Heart left ventricle (tissue), 13 donors: ENCODE results near the gene SLCO6A1.

Experiments
- CTCF ChIP-seq, 12 donors: fragments of 200-600 bp; sonication (generic) in 4 of 12; IDR thresholded peaks; one replicate each; pipeline versions ENCODE4 v1.5.0 to v1.8.0; 2018 to 2022; ENCODE audit warnings: antibody characterized with exemption in 12 of 12, mild to moderate bottlenecking in 5 of 12
- POLR2A ChIP-seq, 2 donors: fragments of 450-650 bp; IDR thresholded peaks; one replicate each; pipeline ENCODE4 v1.6.1; 2017; ENCODE audit warnings: antibody characterized with exemption in 2 of 2, mild to moderate bottlenecking in 2 of 2, moderate library complexity in 2 of 2
- donor health status: ischemic (EF 13 %, LVEDD 7.1; RV severe dilation, severe dysfunction).
- donor health status: DM: no; HTN: yes; CAD: no.
- donor health status: DM: no; HTN: no; CAD: no.
- donor health status: ischemic (EF 25% LVEDD 6.9; RV normal size, moderate dysfunction).
- donor health status: ischemic (EF 25% LVEDD 5.7; RV mildly dilated, moderate dysfunction).
- donor health status: ischemic (EF 35%, LVEDD 5.7; RV mildly dilated, moderate dysfunction).
- donor health status: nonischemic (EF 11% LVEDD 7.7; RV severe dilation, severe dysfunction).
- donor health status: DM: yes; HTN: yes; CAD: no.
- donor health status: PGD.
- donor health status: ischemic (EF 29% LVEDD 5.4; RV normal size, mild dysfunction).
- donor health status: nonischemic (EF 23%, LVEDD 6.1; RV moderate dilation, normal function).

- no peak for TF ChIP-seq CTCF (IDR thresholded peaks at IDR 0.05)
- no peak for TF ChIP-seq POLR2A (IDR thresholded peaks at IDR 0.05)
These were observed 110.6 kb downstream of the SLCO6A1 start for GRCh38 chr5:102388235-102388634.
